WERI-Rb-1 (cell line): ENCODE data around the gene ATF3.

Experiments
- DNase-seq: peaks from one replicate; pipeline ENCODE4 v3.0.0-alpha.2; 2020
- H3K27ac ChIP-seq: fragments of 250-450 bp; sonication (Bioruptor Pico); 2 replicates; pipeline ENCODE4 v1.5.1; 2020; ENCODE audit warnings: mild to moderate bottlenecking, moderate library complexity
- H3K27me3 ChIP-seq: fragments of 250-450 bp; sonication (Bioruptor Pico); 2 replicates; pipeline ENCODE4 v1.5.1; 2021; ENCODE audit warnings: mild to moderate bottlenecking, low read depth, moderate library complexity; ENCODE audit not compliant: insufficient read depth, severe bottlenecking
- H3K36me3 ChIP-seq: fragments of 250-450 bp; sonication (Bioruptor Pico); 2 replicates; pipeline ENCODE4 v1.5.1; 2020; ENCODE audit warnings: mild to moderate bottlenecking, moderate library complexity
- H3K4me3 ChIP-seq: 2 replicates; pipeline ENCODE4 v1.5.1; 2011; ENCODE audit warnings: low read depth, mild to moderate bottlenecking, control low read depth, low read length
- H3K9me3 ChIP-seq: fragments of 250-450 bp; sonication (Bioruptor Pico); 2 replicates; pipeline ENCODE4 v1.5.1; 2021; ENCODE audit warnings: mild to moderate bottlenecking, moderate library complexity; ENCODE audit not compliant: severe bottlenecking
- CTCF ChIP-seq: IDR thresholded peaks from 2 replicates; pipeline ENCODE4 v1.5.1; 2011; ENCODE audit warnings: low read depth, mild to moderate bottlenecking, control low read depth, inconsistent platforms, low read length

Gene ATF3

GRCh38 chr1:212624976-212625501, 16.5 kb downstream of the ATF3 start:
- H3K4me3 ChIP-seq = no peak overlapping the region
- H3K36me3 ChIP-seq = no peaks in the 10 kb centered on the region
- TF ChIP-seq CTCF = no peak
- no peaks in the 10 kb centered on the region for H3K27me3 ChIP-seq
- H3K27ac ChIP-seq = no peak overlapping the region
- H3K9me3 ChIP-seq = no peaks in the 10 kb centered on the region
- DNase-seq = no peak

- H3K9me3 ChIP-seq = no peaks in the 10 kb centered on the region
- DNase-seq = no peak
- no peak overlapping the region for H3K4me3 ChIP-seq
- no peak overlapping the region for H3K27ac ChIP-seq
- no peaks in the 10 kb centered on the region for H3K27me3 ChIP-seq
- no peak for TF ChIP-seq CTCF
- H3K36me3 ChIP-seq = no peaks in the 10 kb centered on the region
These were observed 17.4 kb downstream of the ATF3 start for GRCh38 chr1:212625781-212626450.

- no peak for TF ChIP-seq CTCF
- Histone ChIP-seq H3K36me3 (no peaks in the 10 kb centered on the region), H3K4me3 (no peak overlapping the region), H3K27ac (no peak overlapping the region), H3K9me3 (no peaks in the 10 kb centered on the region), H3K27me3 (no peaks in the 10 kb centered on the region)
- DNase-seq = no peak
These were observed 19.5 kb downstream of the ATF3 start for GRCh38 chr1:212628046-212628445.

GRCh38 chr1:212628813-212629415, 20.4 kb downstream of the ATF3 start:
- Histone ChIP-seq H3K4me3 (no peak overlapping the region), H3K36me3 (no peaks in the 10 kb centered on the region), H3K27me3 (no peaks in the 10 kb centered on the region), H3K27ac (no peak overlapping the region), H3K9me3 (no peaks in the 10 kb centered on the region)
- no peak for DNase-seq
- TF ChIP-seq CTCF = no peak

- H3K9me3 ChIP-seq = peaks cover 5% of the 10 kb centered on the region
- no peak for DNase-seq
- TF ChIP-seq CTCF = no peak
- H3K36me3 ChIP-seq = no peaks in the 10 kb centered on the region
- no peak overlapping the region for H3K4me3 ChIP-seq
- H3K27me3 ChIP-seq = no peaks in the 10 kb centered on the region
- no peak overlapping the region for H3K27ac ChIP-seq
These were observed 21.0 kb downstream of the ATF3 start for GRCh38 chr1:212629450-212630157.
